Activated T-cell treated with anti-CD3 and anti-CD28 coated beads for 48 hours (primary cell): Measurements from ENCODE around the gene ZNF99.
"Not testable (repeated sequence)": the region's sequence is repeated elsewhere in the genome, so short reads cannot be mapped to it uniquely, and the experiment has no call there.

Experiments
- DNase-seq: peaks from one replicate; pipeline ENCODE4 v3.0.0-alpha.2; 2020; ENCODE audit warnings: low read depth

The ZNF99 gene

GRCh38 chr19:22783651-22784410 is at the start of gene ZNF99:
TSS of gene ZNF99 (minus strand) at chr19:22784151. CDS start at chr19:22784016, 135 bp downstream.
- no peak for DNase-seq

DNA sequence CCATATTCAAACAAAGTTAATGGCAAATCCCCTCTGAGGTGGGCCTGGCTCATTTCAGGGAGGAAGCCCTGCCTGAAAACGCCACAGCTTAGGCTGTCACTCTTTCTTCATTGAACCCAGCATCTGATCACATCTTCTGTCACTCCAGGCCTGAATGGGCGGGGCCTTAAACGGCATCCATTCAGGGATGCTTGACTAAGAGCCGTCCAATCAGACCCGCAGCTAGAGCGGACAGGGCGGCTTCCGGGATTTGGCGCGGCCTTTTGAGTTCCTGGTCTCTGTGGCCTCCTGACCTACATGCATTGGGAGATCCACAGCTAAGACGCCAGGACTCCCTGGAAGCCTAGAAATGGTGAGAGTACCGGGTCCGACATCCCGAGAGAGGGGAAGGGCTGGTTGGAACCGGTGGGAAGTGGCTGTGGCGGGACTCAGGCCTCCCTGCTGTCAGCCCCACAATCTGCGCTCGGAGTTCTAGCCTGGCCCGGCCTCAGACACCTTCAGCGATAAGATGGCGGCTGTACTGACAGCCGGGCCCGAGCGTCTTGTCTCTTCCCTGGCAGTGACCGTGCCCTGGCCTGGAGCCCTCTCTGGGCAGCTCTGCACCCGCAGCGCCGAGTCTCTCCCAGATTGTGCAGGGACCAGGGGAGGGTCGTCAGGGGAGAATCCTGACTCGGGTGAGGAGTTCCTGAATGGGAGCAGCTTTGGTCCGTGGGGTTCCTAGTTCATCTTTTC is 48.2 kb upstream of the ZNF99 start, which contains the start of gene ZNF723:
TSS of gene ZNF723 (plus strand) at position 261 of the 732 bp plus-strand sequence. CDS start at position 350, 89 bp downstream.
- DNase-seq = no peak

DNA sequence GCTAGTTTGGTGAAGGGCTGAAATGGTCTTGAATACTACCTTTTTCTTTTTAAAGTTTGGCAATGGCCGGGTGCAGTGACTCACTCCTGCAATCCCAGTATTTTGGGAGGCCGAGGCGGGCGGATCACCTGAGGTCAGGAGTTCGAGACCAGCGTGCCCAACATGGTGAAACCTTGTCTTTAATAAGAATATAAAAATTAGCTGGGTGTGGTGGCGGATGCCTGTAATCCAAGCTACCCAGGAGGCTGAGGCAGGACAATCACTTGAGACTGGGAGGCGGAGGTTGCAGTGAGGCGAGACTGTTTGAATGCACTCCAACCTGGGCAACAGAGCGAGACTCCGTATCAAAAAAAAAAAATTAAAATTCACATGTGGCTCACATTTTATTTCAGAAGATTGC is 47.3 kb upstream of the ZNF99 start:
- no peak for DNase-seq

- DNase-seq = no peak
Measured at GRCh38 chr19:22814124-22814523, 30.2 kb upstream of the ZNF99 start.

- no peak for DNase-seq
Measured at GRCh38 chr19:22807061-22807835, 23.3 kb upstream of the ZNF99 start.

- no peak for DNase-seq
Measured at GRCh38 chr19:22806418-22806817, 22.5 kb upstream of the ZNF99 start.

GRCh38 chr19:22797040-22797439 is 13.1 kb upstream of the ZNF99 start:
- DNase-seq = no peak

GRCh38 chr19:22792863-22793262 is 8.9 kb upstream of the ZNF99 start:
- not testable (repeated sequence) for DNase-seq

GRCh38 chr19:22735911-22736645 is 47.9 kb downstream of the ZNF99 start:
- no peak for DNase-seq

DNA sequence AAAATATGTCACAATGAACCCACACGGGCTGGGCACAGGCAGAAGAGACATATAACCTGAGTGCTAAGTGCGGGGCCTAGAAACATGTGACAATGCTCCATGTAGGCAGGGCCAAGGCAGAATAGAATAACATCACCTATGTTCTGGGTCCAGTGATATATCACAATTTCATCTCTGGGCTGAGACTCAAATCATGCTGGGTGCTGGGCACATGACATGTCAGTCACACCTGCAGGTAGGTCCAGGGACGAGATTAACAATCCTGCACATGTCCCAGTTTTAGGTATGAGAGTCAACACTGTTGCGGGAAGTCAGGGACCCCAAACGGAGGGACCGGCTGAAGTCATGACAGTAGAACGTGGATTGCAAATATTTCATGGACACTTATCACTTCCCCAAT is 50.3 kb downstream of the ZNF99 start:
- DNase-seq = no peak

DNA sequence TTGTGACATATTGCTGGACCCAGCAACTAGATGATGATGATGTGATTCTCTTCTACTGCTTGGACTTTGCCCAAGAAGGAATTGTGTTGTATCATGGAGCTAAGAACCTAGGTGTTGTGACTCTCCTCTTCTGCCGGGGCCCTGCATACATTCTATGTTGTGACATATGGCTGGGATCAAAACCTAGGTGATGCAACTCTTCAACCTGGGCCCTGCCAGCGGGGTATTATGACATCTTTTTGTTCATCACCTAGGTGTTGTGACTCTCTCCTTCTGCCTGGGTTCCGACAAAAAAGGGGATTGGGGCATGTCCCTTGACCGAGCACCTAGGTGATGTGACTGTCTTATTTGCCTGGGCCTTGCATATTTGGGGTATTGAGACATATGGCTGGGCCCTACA is 55.7 kb downstream of the ZNF99 start:
- not testable (repeated sequence) for DNase-seq

DNA sequence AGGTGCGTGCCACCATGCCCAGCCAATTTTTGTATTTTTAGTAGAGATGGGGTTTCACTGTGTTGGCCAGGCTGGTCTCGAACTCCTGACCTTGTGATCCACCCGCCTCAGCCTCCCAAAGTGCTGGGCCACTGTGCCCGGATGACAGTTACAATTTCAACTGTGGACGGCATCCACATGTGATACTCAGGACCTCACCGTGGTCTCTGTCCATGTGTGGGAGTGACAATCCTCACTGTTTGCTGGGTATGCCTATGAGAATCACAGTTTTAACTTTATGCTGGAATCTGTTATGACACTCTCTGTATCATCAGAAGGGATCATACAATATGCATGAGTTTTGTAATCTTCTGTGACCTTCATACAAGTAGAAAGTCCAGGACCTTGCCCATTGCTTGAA is 62.4 kb downstream of the ZNF99 start:
- not testable (repeated sequence) for DNase-seq

GRCh38 chr19:22708983-22709382 is 75.0 kb downstream of the ZNF99 start:
- DNase-seq = no peak

DNA sequence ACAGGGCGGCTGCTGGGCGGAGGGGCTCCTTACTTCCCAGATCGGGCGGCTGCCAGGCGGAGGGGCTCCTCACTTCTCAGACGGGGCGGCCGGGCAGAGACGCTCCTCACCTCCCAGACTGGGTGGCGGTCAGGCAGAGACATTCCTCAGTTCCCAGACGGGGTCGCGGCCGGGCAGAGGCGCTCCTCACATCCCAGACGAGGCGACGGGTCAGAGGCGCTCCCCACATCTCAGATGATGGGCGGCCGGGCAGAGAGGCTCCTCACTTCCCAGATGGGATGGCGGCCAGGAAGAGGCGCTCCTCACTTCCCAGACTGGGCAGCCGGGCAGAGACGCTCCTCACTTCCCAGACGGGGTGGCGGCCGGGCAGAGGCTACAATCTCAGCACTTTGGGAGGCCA is 80.9 kb downstream of the ZNF99 start:
- DNase-seq = not testable (repeated sequence)

- DNase-seq = not testable (repeated sequence)
Measured at GRCh38 chr19:22702661-22703060, 81.3 kb downstream of the ZNF99 start.
